Astrocyte of the hippocampus (primary cell): Measurements from ENCODE around the gene PLAU.
A peak's percentile ranks its signal among the peaks of the same experiment; 100 is the strongest.
"Not testable (repeated sequence)": the region's sequence is repeated elsewhere in the genome, so short reads cannot be mapped to it uniquely, and the experiment has no call there.

Experiments
- DNase-seq: peaks from one replicate; pipeline ENCODE4 v3.0.0; 2011; ENCODE audit warnings: low read depth, low spot score

The PLAU gene

DNA sequence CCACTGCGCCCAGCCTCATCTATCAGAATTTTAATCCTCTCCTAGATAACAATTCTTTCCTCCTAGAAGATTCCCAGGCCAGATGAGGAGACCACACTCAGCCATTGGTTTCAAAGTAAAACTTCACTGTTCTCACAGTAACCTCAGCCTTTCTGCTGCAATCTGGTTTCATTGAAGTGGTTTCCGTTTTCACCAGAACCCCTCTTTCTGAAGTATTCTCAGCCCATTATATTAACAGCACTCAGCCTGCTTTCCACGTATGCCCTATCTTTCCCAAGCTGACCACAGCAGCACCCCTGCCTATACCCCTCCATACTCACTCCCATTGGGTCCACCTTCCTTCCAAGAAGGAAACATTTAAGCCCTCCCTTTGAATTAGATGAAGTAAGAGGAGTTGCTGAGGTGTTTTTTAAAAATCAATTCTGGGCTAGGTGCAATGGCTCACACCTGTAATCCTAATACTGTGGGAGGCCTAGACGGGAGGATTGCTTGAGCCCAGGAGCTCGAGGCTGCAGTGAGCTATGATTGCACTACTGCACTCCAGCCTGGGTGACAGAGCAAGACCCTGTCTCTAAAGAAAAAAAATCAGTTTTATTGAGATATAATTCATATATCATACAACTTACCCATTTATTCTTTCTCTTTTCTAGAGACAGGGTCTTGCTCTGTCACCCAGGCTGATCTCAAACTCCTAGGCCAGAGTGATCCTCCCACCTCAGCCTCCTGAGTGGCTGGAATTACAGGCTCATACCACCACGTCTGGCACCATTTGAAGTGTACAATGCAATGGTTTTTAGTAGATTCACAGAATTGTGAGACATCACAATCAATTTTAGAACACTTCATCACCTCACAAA, 11.3 kb downstream of the PLAU start:
- DNase-seq, result no peak

DNA sequence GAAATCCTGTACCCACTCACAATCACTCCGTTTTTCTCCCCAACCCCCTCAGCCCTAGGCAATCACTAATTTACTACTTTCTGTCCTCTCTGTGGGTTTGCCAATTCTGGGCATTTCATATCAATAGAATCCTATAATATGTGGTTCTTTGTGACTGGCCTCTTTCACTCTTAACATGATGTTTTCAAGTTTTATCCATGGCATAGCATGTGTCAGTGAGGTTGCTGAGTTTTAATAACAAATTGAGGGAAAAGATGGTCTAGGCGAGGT, 11.9 kb downstream of the PLAU start:
- DNase-seq, result no peak

DNA sequence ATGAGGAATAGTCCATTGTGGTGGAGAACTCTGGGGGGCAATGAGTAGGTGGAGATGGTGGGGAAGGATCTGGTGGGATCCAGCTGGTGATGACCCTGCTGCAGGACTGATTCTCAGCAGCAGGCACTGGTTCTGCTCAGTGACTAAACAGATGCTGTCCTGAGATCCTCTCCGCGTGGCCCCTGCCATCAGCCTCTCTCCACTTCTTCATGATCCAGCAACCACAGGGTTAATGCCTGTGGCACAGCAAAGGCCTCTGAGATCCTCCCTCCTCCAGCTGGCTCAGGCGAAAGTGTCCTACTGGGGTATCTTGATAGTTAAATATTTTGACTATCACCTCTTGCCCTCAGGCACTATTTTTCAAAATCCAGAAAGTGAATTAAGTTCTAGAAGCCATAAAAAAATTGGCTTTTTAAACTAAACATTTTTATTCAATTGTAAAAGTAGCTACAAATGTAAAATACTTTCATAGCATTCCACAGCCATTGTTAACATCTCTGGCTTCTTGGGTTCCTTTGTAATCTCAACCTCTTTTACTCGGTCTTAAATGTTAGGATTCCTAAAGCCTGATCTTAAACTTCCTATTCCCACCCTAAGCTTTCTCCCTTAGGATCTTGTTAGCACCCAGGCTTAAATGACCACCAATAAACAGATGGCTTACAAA, 13.1 kb downstream of the PLAU start:
- DNase-seq, result no peak

DNA sequence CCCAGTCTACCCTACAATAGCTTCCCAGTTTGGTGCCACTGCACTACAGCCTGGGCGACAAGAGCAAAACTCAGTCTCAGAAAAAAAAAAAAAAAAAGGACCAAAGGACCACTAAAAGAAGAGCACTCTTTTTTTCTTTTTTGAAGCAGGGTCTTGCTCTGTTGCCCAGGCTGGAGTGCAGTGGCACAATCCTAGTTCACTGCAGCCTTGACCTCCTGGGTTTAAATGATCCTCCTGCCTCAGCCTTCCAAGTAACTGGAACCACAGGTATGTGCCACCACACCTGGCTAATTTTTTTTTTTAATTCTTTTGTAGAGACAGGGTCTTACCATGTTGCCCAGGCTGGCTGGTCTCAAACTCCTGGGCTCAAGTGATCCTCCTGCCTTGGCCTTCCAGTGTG, 14.0 kb downstream of the PLAU start:
- DNase-seq, result no peak

DNA sequence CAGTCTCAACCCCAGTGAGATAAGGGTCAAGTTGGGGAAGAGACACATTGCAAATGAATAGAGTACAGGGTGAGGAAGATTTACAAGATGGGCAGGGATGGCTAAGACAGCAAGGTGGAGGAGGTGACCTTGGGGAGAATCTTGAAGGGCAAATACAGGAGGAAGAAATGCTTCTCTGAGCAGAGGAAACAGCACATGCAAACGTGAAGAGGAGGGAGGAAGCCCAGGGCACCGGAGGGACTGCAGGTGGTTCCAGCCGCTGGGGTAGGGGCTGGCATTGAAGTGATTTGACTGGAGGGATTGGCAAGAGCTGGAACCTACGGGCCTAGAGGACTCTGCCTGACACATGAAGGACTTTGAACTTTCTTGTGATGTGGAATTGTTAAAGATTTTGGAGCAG, 14.6 kb downstream of the PLAU start:
- no peak for DNase-seq

DNA sequence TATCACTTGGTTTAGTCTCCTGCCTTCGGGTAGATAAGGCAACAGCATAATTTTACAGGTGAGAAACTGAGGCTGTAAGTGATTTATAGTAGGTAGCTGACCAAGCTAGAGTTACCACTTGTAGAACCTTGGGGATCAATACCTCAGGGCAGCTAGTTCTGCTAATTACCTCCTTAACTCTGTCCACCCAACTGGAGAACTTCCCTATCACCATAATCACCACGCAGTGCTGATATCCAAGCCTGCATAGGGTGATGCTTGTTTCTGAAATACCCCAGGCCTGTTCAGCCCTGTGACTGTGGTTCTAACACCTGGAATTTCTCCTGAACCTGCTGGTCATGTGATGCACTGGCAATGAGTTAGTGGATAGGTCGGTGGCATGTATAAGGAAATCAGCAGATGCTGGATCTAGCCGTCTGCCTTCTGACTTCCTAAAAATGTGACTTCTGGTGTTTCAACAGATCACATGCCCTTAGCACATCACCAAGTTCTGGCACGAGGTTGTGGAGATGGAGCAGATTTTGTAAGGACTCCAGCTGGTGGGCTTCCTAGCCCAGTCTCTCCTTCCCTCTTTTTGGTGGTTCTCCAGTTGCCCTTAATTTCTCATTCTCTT, 15.3 kb downstream of the PLAU start:
- no peak for DNase-seq

DNA sequence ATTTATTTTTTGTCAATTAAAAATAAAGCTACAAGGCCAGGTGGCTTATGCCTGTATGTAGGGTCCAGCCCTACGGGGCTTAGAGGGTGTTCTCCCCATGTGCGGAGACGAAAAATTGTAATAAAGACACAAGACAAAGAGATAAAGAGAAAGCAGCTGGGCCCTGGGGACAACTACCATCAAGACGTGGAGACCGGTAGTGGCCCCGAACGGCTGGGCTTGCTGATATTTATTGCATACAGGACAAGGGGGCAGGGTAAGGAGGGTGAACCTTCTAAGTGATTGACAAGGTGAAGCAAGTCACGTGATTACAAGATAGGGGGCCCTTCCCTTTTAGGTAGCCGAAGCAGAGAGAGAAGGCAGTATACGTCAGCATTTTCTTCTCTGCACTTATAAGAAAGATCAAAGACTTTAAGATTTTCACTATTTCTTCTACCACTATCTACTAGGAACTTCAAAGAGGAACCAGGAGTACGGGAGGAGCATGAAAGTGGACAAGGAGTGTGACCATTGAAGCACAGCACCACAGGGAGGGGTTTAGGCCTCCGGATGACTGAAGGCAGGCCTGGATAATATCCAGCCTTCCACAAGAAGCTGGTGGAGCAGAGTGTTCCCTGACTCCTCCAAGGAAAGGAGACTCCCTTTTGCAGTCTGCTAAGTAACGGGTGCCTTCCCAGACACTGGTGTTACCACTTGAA, 19.8 kb downstream of the PLAU start:
- not testable (repeated sequence) for DNase-seq

DNA sequence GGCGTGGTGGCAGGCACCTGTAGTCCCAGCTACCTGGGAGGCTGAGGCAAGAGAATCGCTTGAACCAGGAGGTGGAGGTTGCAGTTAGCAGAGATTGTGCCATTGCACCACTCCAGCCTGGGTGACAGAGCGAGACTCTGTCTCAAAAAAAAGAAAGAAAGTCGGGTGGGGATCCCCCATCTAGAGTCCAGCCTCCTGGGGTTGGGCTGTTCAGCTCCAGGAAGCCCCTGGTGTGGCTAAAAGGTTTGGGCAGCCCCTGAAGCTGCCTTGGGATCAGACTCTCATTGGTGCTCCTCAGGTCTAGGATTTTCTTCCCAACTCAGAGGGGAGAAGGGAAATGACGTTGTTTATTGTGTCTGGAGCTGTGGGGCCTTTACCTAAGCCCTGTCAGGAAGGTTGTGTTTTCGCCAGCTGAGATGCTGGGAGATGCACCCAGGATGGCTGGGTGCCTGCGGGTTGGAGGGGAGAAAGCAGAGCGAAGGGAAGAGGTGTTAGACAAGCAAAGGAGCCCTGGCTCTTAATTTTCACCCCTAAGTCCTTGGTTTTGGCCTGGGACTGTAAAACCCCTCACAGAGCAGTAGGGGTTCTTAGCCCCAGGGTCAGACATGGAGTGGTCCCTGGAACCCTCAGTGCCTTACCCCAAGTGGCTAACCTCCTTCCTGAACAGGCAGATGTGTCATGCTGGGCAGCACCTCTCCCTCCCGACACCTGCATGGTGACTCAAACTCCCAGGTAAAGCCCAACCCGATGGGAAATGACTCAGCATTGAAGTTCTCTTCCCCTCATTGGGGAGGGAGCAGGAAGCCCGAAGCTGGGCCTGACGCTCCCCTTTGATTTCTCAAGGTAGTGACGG, 21.1 kb downstream of the PLAU start:
- DNase-seq, result no peak

DNA sequence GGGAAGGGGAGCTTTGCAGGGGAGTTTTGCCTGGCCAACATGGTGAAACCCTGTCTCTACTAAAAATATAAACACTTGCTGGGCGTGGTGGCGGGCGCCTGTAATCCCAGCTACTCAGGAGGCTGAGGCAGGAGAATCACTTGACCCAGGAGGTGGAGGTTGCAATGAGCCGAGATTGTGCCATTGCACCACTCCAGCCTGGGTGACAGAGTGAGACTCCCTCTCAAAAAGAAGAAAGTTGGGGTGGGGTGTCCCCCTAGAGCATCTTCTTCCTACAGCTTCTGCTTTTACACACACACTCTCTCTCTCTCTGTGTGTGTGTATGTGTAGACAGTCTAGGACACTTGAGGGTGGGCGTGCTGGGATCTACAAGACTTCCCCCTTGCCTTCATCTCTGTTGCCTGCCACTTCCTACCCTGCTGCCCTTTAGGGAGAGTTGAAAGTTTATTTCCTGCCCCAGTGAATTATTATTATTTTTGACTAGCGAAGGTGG, 21.7 kb downstream of the PLAU start:
- DNase-seq, result no peak

DNA sequence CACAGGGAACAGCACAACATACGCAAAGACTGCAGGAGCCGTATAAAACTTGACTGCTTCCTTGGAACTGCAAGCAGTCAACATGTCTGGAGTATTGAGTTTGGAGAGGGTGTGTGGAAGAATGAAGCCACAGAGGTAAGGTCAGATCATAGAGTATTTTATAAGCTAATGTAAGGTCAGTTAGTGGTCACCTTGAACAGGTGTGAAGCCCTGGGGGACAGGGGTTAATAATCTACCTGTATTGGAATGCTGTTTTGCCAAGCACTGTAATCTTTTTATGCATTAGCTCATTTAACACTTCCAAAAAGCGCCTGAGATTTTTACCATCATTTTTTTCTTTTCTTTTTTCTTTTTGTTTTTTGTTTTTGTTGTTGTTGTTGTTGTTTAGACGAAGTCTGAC, 23.1 kb downstream of the PLAU start:
- no peak for DNase-seq

DNA sequence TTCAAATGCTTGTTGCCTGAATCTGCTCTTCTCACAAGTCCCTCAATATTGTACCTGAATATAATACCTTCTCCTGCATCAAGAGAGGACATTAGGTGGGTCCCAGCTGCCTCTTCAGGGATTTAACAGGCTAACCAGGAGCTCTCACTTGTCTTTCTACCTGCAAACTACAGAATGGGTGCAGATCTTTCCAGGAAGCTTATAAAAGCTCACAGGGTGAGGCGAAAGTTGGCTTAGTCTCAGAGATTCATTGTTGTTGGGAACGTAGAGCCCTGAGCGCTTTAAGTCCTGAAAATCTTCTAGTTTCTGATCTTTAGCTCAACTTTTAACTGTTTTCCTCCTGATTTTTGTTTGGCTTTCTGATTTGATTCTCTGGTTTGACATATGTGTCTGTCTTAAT, 25.0 kb downstream of the PLAU start:
- DNase-seq, result no peak

DNA sequence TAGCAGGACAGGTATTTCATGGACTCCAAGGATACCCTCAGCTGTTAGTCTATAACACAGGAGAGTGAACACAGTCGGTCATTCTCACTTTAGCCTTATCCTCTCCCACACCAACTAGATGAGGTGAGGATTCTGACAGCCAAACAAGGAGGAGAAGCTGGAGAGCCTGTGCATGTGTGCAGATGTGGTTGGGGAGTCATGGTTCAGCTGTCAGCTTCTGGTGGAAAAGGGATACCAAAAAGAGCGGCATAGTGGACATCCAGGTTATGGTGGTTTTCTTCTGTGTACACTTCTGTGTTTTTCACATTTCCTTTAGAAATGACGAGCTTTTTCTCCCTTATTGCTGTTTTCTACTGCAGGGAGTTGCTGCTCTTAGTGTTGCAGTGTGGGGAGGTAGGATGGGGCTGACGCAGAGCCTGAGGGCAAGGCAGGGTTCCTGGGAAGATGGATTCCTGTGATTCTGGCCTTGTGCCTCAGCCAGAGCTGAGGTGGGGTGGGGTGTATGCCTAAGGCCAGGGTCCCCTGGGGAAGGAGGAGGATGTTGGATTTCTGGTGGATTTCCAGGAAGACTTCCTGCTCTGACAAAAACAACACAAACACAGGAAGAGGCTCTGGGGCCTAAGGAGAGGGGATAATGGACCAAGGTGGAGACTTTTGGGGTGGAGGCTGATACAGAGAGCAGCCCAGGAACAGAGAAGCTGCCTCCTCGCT, 26.6 kb downstream of the PLAU start:
- no peak for DNase-seq

DNA sequence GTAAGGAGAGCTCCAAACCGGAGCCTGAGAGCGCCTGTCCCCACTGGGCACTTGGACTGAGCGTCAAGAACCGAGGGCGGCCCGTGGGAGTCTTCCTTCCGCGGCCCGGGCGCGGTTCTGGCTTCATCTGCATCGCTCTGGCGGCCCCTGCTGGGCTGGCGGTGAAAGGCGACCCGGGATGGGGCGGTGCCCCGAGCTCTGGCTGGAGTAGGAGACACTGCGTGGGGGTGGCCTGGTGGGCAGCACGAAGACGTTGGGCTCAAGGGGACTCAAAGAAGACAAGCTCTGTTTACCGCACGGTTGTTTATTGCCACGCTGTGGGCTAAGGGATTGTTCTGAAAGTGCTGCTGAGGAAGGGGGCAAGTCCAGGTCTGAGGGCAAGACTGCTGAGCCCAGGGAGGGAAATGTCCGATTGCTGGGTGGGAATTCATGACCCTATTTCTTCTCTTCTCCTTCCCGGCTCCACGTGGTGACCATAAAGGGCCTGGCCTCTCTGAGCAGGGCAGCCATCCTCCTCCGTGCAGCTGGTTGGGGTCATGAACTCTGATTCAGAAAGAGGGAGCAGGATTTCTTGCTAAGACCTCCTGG, 29.8 kb downstream of the PLAU start:
- peak; percentile 87 for DNase-seq

DNA sequence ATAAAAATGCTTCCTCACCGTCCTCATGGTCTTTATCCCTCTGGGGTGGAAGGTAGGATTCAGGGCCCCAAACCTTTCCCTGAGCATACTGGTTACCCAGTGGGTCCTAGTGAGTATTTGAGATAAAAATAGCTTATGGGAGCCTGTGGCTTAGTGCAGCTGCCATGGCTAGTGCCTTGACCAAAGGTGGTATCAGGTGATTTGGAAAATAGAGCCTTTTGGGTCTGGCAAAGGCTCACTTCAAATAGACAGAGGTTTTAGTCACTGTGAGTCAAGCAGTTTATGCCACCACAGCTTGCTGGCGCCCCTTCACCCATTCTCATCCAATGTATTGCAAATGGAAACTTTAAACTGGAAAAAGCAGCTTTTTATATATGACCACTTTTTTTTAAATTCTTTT, 30.4 kb downstream of the PLAU start:
- peak; percentile 55 for DNase-seq

DNA sequence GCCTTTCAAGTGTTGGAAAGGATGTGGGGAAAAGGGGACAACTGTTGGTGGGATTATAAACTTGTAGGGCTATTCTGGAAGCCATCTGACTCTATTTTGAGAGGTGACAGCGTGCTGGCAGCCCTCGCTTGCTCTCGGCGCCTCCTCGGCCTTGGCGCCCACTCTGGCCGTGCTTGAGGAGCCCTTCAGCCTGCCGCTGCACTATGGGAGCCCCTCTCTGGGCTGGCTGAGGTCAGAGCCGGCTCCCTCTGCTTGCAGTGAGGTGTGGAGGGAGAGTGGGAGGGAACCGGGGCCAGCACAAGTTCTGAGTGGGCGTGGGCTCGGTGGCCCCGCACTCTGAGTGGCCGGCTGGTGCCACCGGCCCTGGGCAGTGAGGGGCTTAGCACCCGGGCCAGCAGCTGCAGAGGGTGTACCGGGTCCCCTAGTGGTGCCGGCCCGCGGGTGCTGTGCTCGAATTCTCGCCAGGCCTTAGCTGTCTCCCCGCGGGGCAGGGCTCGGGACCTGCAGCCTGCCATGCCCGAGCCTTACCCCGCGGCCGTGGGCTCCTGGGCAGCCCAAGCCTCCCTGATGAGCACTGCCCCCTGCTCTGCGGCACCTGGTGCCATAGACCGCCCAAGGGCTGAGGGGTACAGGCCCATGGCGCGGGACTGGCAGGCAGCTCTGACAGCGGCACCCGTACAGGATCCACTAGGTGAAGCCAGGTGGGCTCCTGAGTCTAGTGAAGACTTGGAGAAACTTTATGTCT, 33.6 kb downstream of the PLAU start:
- DNase-seq, result no peak

DNA sequence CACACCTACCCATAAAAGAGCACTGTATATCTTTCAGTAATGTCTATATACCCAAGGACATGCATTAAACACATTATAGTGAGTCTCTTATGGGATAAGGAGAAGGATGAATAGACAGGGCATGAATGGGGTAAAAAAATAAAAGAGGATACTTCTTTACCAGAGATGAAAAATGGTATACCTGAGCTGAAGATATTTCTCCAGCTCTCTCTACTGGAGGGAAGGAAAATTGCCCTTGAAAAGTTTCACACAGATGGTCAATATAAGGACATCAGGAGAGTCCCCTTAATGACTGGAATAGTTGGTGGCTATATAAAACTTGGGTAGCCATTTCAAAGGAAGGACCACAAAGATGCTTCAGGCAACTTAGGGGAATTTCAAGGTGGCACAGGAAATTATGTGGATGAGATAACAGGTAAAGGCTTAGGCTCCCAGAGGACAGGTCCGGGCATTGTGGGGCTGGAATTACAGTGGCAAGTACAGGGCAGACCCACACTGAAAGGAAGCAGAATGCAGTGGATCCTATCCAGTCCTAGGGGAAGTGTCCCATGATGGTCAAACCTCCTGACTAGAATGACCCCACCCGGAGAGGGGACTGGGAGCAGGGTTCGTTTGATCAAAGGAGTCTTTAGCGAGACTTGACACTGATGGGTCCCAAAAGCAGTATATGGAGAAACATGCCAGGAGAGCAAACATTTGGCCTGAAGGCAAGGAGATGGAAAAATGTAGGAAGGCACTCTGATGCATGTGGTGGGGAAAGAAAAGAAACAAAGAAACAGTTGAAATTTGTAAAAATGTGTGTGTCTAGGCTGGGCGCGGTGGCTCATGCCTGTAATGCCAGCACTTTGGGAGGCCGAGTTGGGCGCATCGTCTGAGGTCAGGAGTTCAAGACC, 35.6 kb downstream of the PLAU start:
- DNase-seq, result no peak

DNA sequence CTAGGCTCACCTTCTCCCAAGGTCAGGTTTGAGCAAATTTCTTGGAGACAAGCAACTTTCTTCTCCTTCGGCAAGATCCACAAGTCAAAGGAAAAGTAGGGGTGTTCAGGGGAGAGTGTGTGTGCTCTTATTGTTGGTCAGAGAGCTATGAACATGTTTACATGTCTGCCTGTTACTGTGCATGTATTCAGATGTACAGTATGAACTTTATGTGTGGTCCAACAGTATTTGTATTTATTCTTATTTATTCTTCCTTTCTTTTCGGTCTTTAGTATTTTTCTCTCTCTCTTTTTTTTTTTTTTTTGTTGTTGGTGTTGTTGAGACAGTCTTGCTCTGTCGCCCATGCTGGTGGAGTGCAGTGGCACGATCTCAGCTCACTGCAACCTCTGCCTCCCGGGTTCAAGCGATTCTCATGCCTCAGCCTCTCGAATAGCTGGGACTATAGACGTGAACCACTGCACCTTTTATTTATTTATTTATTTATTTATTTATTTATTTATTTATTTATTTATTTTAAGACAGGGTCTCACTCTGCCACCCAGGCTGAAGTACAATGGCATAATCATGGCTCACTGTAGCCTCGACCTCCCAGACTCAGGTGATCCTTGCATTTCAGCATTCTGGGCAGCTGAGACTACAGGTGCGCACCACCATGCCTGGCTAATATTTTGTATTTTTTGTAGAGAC, 38.2 kb downstream of the PLAU start:
- no peak for DNase-seq
